ENCODE data around the gene ATP13A2.

GRCh38 chr1:17060306-17060749 lies 48.6 kb upstream of the ATP13A2 start:
- TF ChIP-seq, protein P1, sequence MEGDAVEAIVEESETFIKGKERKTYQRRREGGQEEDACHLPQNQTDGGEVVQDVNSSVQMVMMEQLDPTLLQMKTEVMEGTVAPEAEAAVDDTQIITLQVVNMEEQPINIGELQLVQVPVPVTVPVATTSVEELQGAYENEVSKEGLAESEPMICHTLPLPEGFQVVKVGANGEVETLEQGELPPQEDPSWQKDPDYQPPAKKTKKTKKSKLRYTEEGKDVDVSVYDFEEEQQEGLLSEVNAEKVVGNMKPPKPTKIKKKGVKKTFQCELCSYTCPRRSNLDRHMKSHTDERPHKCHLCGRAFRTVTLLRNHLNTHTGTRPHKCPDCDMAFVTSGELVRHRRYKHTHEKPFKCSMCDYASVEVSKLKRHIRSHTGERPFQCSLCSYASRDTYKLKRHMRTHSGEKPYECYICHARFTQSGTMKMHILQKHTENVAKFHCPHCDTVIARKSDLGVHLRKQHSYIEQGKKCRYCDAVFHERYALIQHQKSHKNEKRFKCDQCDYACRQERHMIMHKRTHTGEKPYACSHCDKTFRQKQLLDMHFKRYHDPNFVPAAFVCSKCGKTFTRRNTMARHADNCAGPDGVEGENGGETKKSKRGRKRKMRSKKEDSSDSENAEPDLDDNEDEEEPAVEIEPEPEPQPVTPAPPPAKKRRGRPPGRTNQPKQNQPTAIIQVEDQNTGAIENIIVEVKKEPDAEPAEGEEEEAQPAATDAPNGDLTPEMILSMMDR (IDR thresholded peaks at IDR 0.05) = no peak
- TF ChIP-seq EZH2 (IDR thresholded peaks at IDR 0.05; ENCODE audit: borderline replicate concordance, insufficient read depth, low read depth, low read length, poor library complexity, severe bottlenecking) = no peak

All from B cell (primary cell).